PFSK-1 (cell line): Measurements from ENCODE around the gene RPS6KA2.

ENCODE experiments used
- FOXP2 ChIP-seq: optimal IDR thresholded peaks from 2 replicates; pipeline ENCODE3; 2011; ENCODE audit warnings: borderline replicate concordance, control low read depth, inconsistent platforms; ENCODE audit not compliant: insufficient read depth; ENCODE audit errors: extremely low read length, extremely low read depth
- POLR2AphosphoS5 ChIP-seq: IDR thresholded peaks from 2 replicates; pipeline ENCODE4 v1.6.1; 2012; ENCODE audit warnings: low read depth, mild to moderate bottlenecking, control low read depth, low read length, moderate library complexity
- REST ChIP-seq, 2 experiments: IDR thresholded peaks; 2 replicates each; pipeline versions ENCODE4 v1.6.1 to v1.8.0; 2011 to 2012; ENCODE audit warnings: low read depth in 2 of 2, low read length in 2 of 2, control low read depth in 1 of 2, inconsistent platforms in 1 of 2, mild to moderate bottlenecking in 1 of 2, moderate library complexity in 1 of 2; ENCODE audit not compliant: insufficient read depth in 1 of 2
- TAF1 ChIP-seq: IDR thresholded peaks from 2 replicates; pipeline ENCODE4 v1.6.1; 2012; ENCODE audit warnings: low read length, control low read depth, borderline replicate concordance; ENCODE audit not compliant: insufficient read depth

GRCh38 chr6:166494757-166495486 is 132.1 kb downstream of the RPS6KA2 start:
- TF ChIP-seq TAF1: no peak
- no peak for TF ChIP-seq POLR2AphosphoS5
- TF ChIP-seq FOXP2: no peak
- no peak for TF ChIP-seq REST (IDR thresholded peaks at IDR 0.05; ENCODE audit: insufficient read depth in 1 of 2, low read depth in 2 of 2, low read length in 2 of 2)
